ENCODE results near the gene PAK5. TPM values are rescaled to one million over a fixed set of nuclear protein-coding genes. Genes with fewer than 3 reads are reported as not detected.

The PAK5 gene
- total RNA-seq, 1 experiment from 2014 or later: not detected

DNA sequence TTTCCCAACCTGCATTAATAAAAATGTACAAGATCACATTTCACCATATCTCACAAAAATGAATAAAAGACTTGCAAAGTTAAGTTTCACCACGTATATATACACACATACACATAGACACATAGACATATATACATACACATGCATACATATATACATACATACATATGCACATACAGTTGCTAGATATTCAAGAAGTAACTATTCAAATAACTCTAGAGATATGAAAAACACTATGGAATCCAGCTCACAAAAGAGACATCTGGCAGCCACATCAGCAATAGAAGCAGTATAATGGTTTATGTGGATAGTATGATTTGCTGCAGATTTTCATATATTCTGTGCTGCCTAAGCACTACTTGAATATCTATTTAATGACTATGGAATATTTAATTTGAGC, 28.1 kb downstream of the PAK5 start:
- Histone ChIP-seq H3K9me2 (ENCODE audit: insufficient read depth) (no peaks in the 10 kb centered on the region), H3K4me1 (replicated peaks; ENCODE audit: insufficient read depth) (no peaks in the 10 kb centered on the region), H2AFZ (no peak overlapping the region), H3F3A (ENCODE audit: insufficient read depth, low read depth) (no peaks in the 10 kb centered on the region), H3K27ac (no peak overlapping the region), H3K4me2 (no peak overlapping the region), H3K9me3 (ENCODE audit: insufficient read depth, low read depth) (no peaks in the 10 kb centered on the region), H3K4me3 (no peak overlapping the region), H4K20me1 (ENCODE audit: insufficient read depth) (peaks cover 3% of the 10 kb centered on the region; the same call in 1 of the 2 replicates), H3K79me2 (ENCODE audit: low read depth) (no peaks in the 10 kb centered on the region), H3K27me3 (ENCODE audit: insufficient read depth, low read depth) (peaks cover 13% of the 10 kb centered on the region), H3K36me3 (ENCODE audit: low read depth) (no peaks in the 10 kb centered on the region)
- no peak for DNase-seq
- no TSS peak for BruUV-seq (replicated peaks)
- ChIA-PET CTCF (no interaction called here), POLR2A (ENCODE audit: unreplicated experiment) (no interaction called here)
- intact Hi-C loops (cut with micrococcal nuclease; ENCODE audit: unreplicated experiment): no loop called here
- TF ChIP-seq, protein P1, sequence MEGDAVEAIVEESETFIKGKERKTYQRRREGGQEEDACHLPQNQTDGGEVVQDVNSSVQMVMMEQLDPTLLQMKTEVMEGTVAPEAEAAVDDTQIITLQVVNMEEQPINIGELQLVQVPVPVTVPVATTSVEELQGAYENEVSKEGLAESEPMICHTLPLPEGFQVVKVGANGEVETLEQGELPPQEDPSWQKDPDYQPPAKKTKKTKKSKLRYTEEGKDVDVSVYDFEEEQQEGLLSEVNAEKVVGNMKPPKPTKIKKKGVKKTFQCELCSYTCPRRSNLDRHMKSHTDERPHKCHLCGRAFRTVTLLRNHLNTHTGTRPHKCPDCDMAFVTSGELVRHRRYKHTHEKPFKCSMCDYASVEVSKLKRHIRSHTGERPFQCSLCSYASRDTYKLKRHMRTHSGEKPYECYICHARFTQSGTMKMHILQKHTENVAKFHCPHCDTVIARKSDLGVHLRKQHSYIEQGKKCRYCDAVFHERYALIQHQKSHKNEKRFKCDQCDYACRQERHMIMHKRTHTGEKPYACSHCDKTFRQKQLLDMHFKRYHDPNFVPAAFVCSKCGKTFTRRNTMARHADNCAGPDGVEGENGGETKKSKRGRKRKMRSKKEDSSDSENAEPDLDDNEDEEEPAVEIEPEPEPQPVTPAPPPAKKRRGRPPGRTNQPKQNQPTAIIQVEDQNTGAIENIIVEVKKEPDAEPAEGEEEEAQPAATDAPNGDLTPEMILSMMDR (conservative IDR thresholded peaks at IDR 0.05): no peak
- TF ChIP-seq EZH2 (IDR thresholded peaks at IDR 0.05; ENCODE audit: low read depth): no peak

DNA sequence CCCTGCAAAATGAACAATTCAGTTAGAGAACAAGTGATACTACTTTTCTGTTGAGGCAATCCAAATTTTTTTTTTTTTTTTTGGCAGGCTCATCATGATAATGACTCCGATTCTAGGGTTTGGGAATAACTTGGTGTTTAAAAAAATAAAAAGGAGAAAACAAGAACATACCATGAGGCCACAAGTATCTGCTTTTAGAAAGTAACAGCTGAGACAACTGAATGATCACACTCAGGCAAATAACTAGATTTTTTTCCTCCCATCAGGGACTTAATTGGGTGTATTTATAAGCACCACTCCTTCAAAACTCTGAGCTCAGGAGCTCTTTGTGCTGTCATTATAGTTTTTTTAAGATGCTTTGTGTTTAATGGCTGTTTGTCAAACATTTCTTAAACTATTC, 29.6 kb downstream of the PAK5 start:
- peaks cover 13% of the 10 kb centered on the region for H3K27me3 ChIP-seq (ENCODE audit: insufficient read depth, low read depth)
- no peaks in the 10 kb centered on the region for H3F3A ChIP-seq (ENCODE audit: insufficient read depth, low read depth)
- no peak overlapping the region for H3K4me2 ChIP-seq
- H3K4me1 ChIP-seq (replicated peaks; ENCODE audit: insufficient read depth): no peaks in the 10 kb centered on the region
- no peak overlapping the region for H3K4me3 ChIP-seq
- no TSS peak for BruUV-seq (replicated peaks)
- no peaks in the 10 kb centered on the region for H3K36me3 ChIP-seq (ENCODE audit: low read depth)
- H2AFZ ChIP-seq: no peak overlapping the region
- H3K79me2 ChIP-seq (ENCODE audit: low read depth): no peaks in the 10 kb centered on the region
- no peak for DNase-seq
- intact Hi-C loops (cut with micrococcal nuclease; ENCODE audit: unreplicated experiment): no loop called here
- ChIA-PET POLR2A (ENCODE audit: unreplicated experiment) (no interaction called here), CTCF (no interaction called here)
- TF ChIP-seq, protein P1 (conservative IDR thresholded peaks at IDR 0.05): no peak
- TF ChIP-seq EZH2 (IDR thresholded peaks at IDR 0.05; ENCODE audit: low read depth): no peak
- no peaks in the 10 kb centered on the region for H3K9me3 ChIP-seq (ENCODE audit: insufficient read depth, low read depth)
- peaks cover 3% of the 10 kb centered on the region; the same call in 1 of the 2 replicates for H4K20me1 ChIP-seq (ENCODE audit: insufficient read depth)
- H3K9me2 ChIP-seq (ENCODE audit: insufficient read depth): no peaks in the 10 kb centered on the region
- no peak overlapping the region for H3K27ac ChIP-seq

DNA sequence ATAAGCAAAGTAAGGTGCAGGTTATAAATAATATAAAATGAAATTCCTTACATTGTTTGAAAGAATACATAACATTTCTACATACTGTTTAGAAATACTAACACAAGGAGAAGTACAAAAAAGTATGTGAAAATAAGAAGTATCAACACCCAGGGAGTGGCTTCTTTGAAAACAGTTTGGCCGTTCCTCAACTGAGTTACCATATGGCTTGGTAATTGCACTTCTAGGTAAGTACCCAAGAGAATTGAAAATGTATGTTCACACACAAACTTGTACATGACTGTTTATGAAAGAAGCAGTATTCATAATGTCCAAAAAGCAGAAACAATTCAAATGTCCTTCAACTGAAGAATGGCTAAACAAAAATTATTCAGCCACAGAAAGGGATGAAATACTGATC, 30.7 kb downstream of the PAK5 start:
- TF ChIP-seq, protein P1 (conservative IDR thresholded peaks at IDR 0.05): no peak
- TF ChIP-seq EZH2 (IDR thresholded peaks at IDR 0.05; ENCODE audit: low read depth): no peak
- H3K4me3 ChIP-seq: no peak overlapping the region
- H3K4me2 ChIP-seq: no peak overlapping the region
- POLR2A ChIA-PET (ENCODE audit: unreplicated experiment): no interaction called here
- no peaks in the 10 kb centered on the region for H3K36me3 ChIP-seq (ENCODE audit: low read depth)
- CTCF ChIA-PET: no interaction called here
- BruUV-seq (replicated peaks): no TSS peak
- intact Hi-C loops (cut with micrococcal nuclease; ENCODE audit: unreplicated experiment): no loop called here
- no peaks in the 10 kb centered on the region for H3K9me3 ChIP-seq (ENCODE audit: insufficient read depth, low read depth)
- no peak for DNase-seq
- H3K27ac ChIP-seq: no peak overlapping the region
- H3K4me1 ChIP-seq (replicated peaks; ENCODE audit: insufficient read depth): no peaks in the 10 kb centered on the region
- no peaks in the 10 kb centered on the region for H3F3A ChIP-seq (ENCODE audit: insufficient read depth, low read depth)
- peaks cover 3% of the 10 kb centered on the region; the same call in 1 of the 2 replicates for H4K20me1 ChIP-seq (ENCODE audit: insufficient read depth)
- no peak overlapping the region for H2AFZ ChIP-seq
- no peaks in the 10 kb centered on the region for H3K9me2 ChIP-seq (ENCODE audit: insufficient read depth)
- peaks cover 13% of the 10 kb centered on the region for H3K27me3 ChIP-seq (ENCODE audit: insufficient read depth, low read depth)
- no peaks in the 10 kb centered on the region for H3K79me2 ChIP-seq (ENCODE audit: low read depth)

Data from PC-9 (cell line).